Peyer's patch (tissue), 4 donors: Measurements from ENCODE around the gene STK32C.

ENCODE experiments used
- CTCF ChIP-seq, 6 experiments: fragments of 450-650 bp in 4 of 6; fragments of 200-600 bp in 2 of 6; sonication (generic) in 1 of 6; IDR thresholded peaks; one replicate each; pipeline ENCODE4 v1.5.1; 2017 to 2019; ENCODE audit warnings: antibody characterized with exemption in 6 of 6, mild to moderate bottlenecking in 3 of 6, moderate library complexity in 1 of 6
- POLR2A ChIP-seq, 2 donors: fragments of 450-650 bp; IDR thresholded peaks; one replicate each; pipeline ENCODE4 v1.5.1; 2017; ENCODE audit warnings: antibody characterized with exemption in 2 of 2, mild to moderate bottlenecking in 2 of 2, moderate library complexity in 2 of 2

- TF ChIP-seq POLR2A (IDR thresholded peaks at IDR 0.05) (no peak), CTCF (IDR thresholded peaks at IDR 0.05) (no peak)
Observed at GRCh38 chr10:132310701-132311337, 3.1 kb upstream of the STK32C start.
